Small intestine (tissue), 7 donors: Measurements from ENCODE around the gene OR4D1. TPM values are rescaled to one million over a fixed set of nuclear protein-coding genes. Genes with fewer than 3 reads are reported as not detected.
A peak's percentile ranks its signal among the peaks of the same experiment; 100 is the strongest.

Source experiments
- DNase-seq, 2 donors: peaks; one replicate each; pipeline versions ENCODE4 v3.0.0 to v3.0.0-alpha.2; 2013
- FAIRE-seq: peaks from 2 replicates; lab custom pipeline; 2012; peaks lifted over from hg19 to GRCh38; lab: Jason Lieb, UNC
- H3K27ac ChIP-seq, 3 donors: one replicate each; pipeline ENCODE4 v1.5.1; 2013; ENCODE audit warnings: low read length in 2 of 3, mild to moderate bottlenecking in 2 of 3, control low read depth in 1 of 3, inconsistent platforms in 1 of 3, low read depth in 1 of 3, moderate library complexity in 1 of 3
- H3K27me3 ChIP-seq, 3 donors: one replicate each; pipeline ENCODE4 v1.6.1; 2013; ENCODE audit warnings: low read length in 3 of 3, inconsistent platforms in 1 of 3; ENCODE audit not compliant: control insufficient read depth in 3 of 3, insufficient read depth in 3 of 3
- H3K36me3 ChIP-seq, 3 donors: one replicate each; pipeline ENCODE4 v1.6.1; 2013; ENCODE audit warnings: low read length in 3 of 3, inconsistent platforms in 1 of 3, low read depth in 1 of 3, mild to moderate bottlenecking in 1 of 3, moderate library complexity in 1 of 3; ENCODE audit not compliant: control insufficient read depth in 3 of 3, insufficient read depth in 2 of 3
- H3K4me1 ChIP-seq, 3 donors: one replicate each; pipeline ENCODE4 v1.6.1; 2013; ENCODE audit warnings: low read length in 2 of 3, inconsistent platforms in 1 of 3, low read depth in 1 of 3, mild to moderate bottlenecking in 1 of 3, moderate library complexity in 1 of 3; ENCODE audit not compliant: control insufficient read depth in 3 of 3, insufficient read depth in 2 of 3
- H3K4me3 ChIP-seq, 3 donors: one replicate each; pipeline ENCODE4 v1.5.1; 2013; ENCODE audit warnings: low read length in 3 of 3, control low read depth in 1 of 3, inconsistent platforms in 1 of 3, low read depth in 1 of 3, mild to moderate bottlenecking in 1 of 3, moderate library complexity in 1 of 3
- H3K9me3 ChIP-seq, 2 donors: one replicate each; pipeline ENCODE4 v1.6.1; 2013; ENCODE audit warnings: low read depth in 1 of 2, low read length in 1 of 2; ENCODE audit not compliant: control insufficient read depth in 2 of 2, insufficient read depth in 1 of 2
- WGBS, 3 donors: extraction: QIAGEN DNeasy Blood & Tissue Kit; methylation state at CpG; one replicate each; pipeline ENCODE4 v1.1.7; 2013; 5-methylcytosine and 5-hydroxymethylcytosine counted together
- polyA plus RNA-seq, 4 donors: library from polyadenylated mRNA; stranded (reverse) in 3 of 4; unstranded in 1 of 4; fragments of 200-250 nt in 3 of 4; fragments of 120-200 nt in 1 of 4; gene quantifications; one replicate each; pipeline versions ENCODE4 v1.2.1 to v1.2.3, GENCODE V29; 2013
- donor health status: healthy with polysubstance abuse.
- donor health status: control.
- donor health status: control.
- donor health status: Bipolar disorder and iron deficiency.
- donor health status: healthy.

Gene OR4D1
- polyA plus RNA-seq, 4 donors, result 0.03 TPM; not detected in 3

DNA sequence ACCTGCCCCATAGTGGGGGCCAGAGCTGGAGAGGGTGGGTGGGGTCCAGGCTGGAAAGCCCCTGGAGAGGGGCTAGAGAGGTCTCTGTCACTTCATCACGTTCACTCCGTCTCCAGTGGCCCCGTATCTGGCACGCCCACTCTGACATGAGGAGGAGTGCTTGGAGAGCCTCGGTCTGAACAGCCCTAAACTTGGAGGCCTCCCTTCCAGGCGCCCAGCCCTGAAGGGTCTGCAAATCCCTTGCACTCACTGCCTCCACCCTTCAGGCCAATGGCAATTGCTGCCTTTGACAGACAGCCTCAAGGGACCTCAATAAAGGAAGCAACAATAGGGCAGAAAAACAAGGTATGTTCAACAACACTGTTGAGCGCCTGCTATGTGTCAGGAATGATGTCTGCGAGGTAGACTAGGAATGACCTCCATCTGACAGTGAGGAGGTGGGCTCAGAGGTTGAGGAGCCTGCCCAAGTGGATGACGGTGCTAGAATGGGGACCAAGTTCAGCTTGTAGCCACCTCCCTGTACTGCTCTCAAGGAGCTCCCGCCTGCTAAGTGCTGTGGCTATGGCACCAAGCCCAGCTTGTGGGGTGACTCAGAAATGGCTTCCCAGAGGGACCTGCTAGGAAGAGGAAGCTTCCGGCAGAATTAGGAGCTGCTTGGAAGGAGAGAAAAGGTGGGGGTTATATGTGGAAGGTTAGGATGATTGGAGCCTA, 41.4 kb downstream of the OR4D1 start:
- FAIRE-seq, result no peak

GRCh38 chr17:58191241-58191896, 43.2 kb downstream of the OR4D1 start:
- WGBS, 3 donors, result 25 to 36% (median 36%) methylated on average over 14 of the region's 14 CpGs
- DNase-seq (no peak), FAIRE-seq (no peak)
- no peaks in the 10 kb centered on the region for H3K9me3 ChIP-seq
- no peak overlapping the region for H3K27ac ChIP-seq
- peaks cover 0 to 12% (median 0%) of the 10 kb centered on the region in 3 donors for H3K27me3 ChIP-seq
- H3K4me1 ChIP-seq, result peaks cover 0 to 7% (median 0%) of the 10 kb centered on the region in 3 donors
- H3K4me3 ChIP-seq, result no peak overlapping the region
- no peaks in the 10 kb centered on the region for H3K36me3 ChIP-seq

More for the DNA sequence above, 41.4 kb downstream of the OR4D1 start:
- Histone ChIP-seq H3K27ac (no peak overlapping the region), H3K9me3 (no peaks in the 10 kb centered on the region), H3K36me3 (no peaks in the 10 kb centered on the region), H3K4me3 (no peak overlapping the region), H3K27me3 (peaks cover 0 to 12% (median 0%) of the 10 kb centered on the region in 3 donors), H3K4me1 (peaks cover 0 to 14% (median 0%) of the 10 kb centered on the region in 3 donors)
- 46 to 62% (median 55%) methylated on average over 11 of the region's 11 CpGs for WGBS, 3 donors
- DNase-seq, result peak in 1 of 2 donors; percentile 31

- H3K4me3 ChIP-seq, result no peak within 1 kb of the TSS
- peaks cover 0 to 7% (median 0%) of the 10 kb centered on the region in 3 donors for H3K4me1 ChIP-seq
- H3K27ac ChIP-seq, result no peak within 1 kb of the TSS
- DNase-seq, result no peak
- FAIRE-seq, result no peak
- H3K9me3 ChIP-seq, result no peaks in the 10 kb centered on the region
- 32 to 44% (median 40%) methylated on average over 6 of the region's 6 CpGs for WGBS, 3 donors
- H3K36me3 ChIP-seq, result no peaks in the 10 kb centered on the region
- H3K27me3 ChIP-seq, result peaks cover 0 to 12% (median 0%) of the 10 kb centered on the region in 3 donors
Observed at GRCh38 chr17:58192612-58193011, 44.4 kb downstream of the OR4D1 start, which contains the start of gene EPX. Gene EPX, plus strand, starts transcription at chr17:58192726. Its CDS starts 121 bp downstream, at chr17:58192847.

DNA sequence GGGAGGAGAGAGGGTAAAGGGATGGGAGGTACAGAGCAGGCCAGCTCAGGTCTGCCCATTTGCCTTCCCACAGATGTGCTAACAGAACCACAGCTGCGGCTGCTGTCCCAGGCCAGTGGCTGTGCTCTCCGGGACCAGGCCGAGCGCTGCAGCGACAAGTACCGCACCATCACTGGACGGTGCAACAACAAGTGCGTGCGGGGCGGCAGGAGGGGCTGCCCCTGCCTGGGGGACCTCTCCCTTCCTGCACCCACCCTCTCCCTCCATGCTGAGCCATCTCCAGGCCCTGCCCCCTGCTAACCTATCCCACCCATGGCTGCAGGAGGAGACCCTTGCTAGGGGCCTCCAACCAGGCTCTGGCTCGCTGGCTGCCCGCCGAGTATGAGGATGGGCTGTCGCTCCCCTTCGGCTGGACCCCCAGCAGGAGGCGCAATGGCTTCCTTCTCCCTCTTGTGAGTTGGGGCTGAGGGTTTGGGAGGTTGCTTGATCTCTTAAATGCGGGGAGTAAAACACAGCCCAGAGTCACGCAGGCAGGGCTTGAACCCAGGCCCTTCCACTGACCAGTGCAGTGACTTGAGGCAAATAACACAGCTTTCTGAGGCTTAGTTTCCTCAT, 45.6 kb downstream of the OR4D1 start:
- Histone ChIP-seq H3K36me3 (no peaks in the 10 kb centered on the region), H3K9me3 (no peaks in the 10 kb centered on the region), H3K4me3 (no peak overlapping the region), H3K27me3 (peaks cover 0 to 11% (median 0%) of the 10 kb centered on the region in 3 donors), H3K4me1 (peaks cover 0 to 7% (median 0%) of the 10 kb centered on the region in 3 donors), H3K27ac (no peak overlapping the region)
- 76 to 86% (median 77%) methylated on average over 12 to 18 of the region's 18 CpGs for WGBS, 3 donors
- no peak for DNase-seq
- no peak for FAIRE-seq

GRCh38 chr17:58195518-58196123, 47.4 kb downstream of the OR4D1 start:
- Histone ChIP-seq H3K4me3 (no peak overlapping the region), H3K27ac (no peak overlapping the region), H3K4me1 (peaks cover 0 to 7% (median 0%) of the 10 kb centered on the region in 3 donors), H3K27me3 (peaks cover 0 to 15% (median 0%) of the 10 kb centered on the region in 3 donors), H3K9me3 (no peaks in the 10 kb centered on the region), H3K36me3 (no peaks in the 10 kb centered on the region)
- FAIRE-seq, result no peak
- 58 to 84% (median 76%) methylated on average over 5 of the region's 5 CpGs for WGBS, 3 donors
- DNase-seq, result no peak

DNA sequence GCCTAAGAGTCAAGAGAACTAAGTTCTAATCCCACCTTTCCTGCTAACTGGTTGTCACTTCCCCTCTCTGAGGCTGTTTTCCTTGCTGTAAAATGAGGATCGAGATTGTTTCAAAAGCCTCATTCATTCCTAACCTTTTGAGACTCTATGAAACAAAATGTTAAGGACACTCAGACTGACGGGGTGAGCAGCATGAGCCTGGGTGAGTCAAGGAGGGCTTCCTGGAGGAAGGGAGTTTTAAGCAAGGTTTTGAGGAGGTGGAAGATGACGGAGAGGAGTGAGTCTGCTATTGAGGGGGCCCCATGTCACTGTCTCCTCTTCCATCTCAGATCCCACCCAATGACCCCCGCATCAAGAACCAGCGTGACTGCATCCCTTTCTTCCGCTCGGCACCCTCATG, 48.4 kb downstream of the OR4D1 start:
- no peaks in the 10 kb centered on the region for H3K9me3 ChIP-seq
- H3K36me3 ChIP-seq, result no peaks in the 10 kb centered on the region
- peaks cover 0 to 12% (median 0%) of the 10 kb centered on the region in 3 donors for H3K27me3 ChIP-seq
- FAIRE-seq (no peak), DNase-seq (no peak)
- H3K4me1 ChIP-seq, result peaks cover 0 to under 1% (median 0%) of the 10 kb centered on the region in 3 donors
- no peak overlapping the region for H3K27ac ChIP-seq
- WGBS, 3 donors, result 80 to 83% (median 81%) methylated on average over 7 of the region's 7 CpGs
- no peak overlapping the region for H3K4me3 ChIP-seq

DNA sequence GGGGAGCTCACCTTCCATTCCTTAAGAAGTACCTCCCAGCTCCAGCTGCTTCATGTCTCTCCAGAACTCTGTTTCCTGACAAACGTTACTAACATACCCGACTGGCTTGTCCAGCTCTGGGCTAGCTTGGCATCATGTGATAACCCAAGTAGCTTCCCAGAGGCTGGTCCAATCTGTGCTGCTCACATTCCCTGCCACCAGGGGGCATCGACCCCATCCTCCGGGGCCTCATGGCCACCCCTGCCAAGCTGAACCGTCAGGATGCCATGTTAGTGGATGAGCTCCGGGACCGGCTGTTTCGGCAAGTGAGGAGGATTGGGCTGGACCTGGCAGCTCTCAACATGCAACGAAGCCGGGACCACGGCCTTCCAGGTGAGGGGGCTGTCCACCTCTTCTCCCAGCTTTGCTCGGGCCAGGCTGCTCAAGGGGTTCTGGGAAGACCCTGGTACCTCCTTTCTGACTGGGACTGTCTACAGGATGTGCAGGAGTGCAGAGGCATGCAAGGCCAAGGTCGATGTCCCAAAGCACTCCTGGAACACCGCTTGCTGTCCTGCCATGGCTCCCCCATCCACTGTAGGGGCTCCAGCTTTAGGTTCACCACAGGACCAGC, 51.9 kb downstream of the OR4D1 start:
- H3K4me1 ChIP-seq, result no peaks in the 10 kb centered on the region
- H3K27ac ChIP-seq, result no peak overlapping the region
- peaks cover 0 to 12% (median 0%) of the 10 kb centered on the region in 3 donors for H3K27me3 ChIP-seq
- WGBS, 3 donors, result 40 to 45% (median 44%) methylated on average over 14 of the region's 14 CpGs
- no peak for FAIRE-seq
- H3K4me3 ChIP-seq, result no peak overlapping the region
- no peaks in the 10 kb centered on the region for H3K9me3 ChIP-seq
- peak; percentile 50 to 60 for DNase-seq
- H3K36me3 ChIP-seq, result peaks cover 0 to 9% (median 0%) of the 10 kb centered on the region in 3 donors
